Amniotic epithelial cell (primary cell): ENCODE data around the gene ZCCHC2.
A peak's percentile ranks its signal among the peaks of the same experiment; 100 is the strongest.

Experiments used
- DNase-seq: peaks from one replicate; pipeline ENCODE4 v3.0.0-alpha.2; 2010; ENCODE audit warnings: low read depth

ZCCHC2 gene

DNA sequence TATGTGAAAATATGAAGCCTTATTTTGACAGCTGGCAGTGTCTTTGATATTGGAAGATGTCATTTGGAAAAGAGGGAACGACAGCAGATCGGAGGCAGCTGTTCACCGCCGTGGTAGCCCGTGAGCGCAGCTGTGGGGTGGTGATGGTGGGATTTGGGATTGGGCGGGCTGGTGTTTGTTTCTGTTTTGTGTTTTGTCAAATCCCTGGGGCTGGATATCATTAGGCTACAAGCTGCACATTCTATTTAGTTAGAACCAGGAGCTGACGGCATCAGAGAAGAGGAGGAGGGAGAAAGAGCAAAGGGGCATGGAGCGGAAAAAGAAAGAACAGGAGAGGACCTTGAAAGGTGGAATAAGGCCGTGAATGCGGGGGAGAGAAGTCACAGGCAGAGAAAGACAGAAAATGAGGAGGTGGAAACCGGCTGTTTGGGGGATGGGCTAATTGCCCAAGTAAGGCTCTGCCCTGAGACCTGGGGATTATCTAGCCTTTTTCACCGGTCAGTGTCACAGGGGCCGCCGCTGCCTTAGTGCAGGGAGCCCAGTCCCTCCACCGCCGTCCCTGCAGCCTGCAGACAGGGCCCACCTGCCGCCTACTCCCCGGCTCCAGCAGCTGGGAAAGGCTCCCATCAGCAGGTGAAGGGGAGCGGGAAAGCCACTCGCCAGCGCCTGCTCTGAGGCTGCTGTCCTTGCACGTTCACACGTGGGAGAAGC, 88.0 kb downstream of the ZCCHC2 start:
- peak; percentile 12 for DNase-seq

DNA sequence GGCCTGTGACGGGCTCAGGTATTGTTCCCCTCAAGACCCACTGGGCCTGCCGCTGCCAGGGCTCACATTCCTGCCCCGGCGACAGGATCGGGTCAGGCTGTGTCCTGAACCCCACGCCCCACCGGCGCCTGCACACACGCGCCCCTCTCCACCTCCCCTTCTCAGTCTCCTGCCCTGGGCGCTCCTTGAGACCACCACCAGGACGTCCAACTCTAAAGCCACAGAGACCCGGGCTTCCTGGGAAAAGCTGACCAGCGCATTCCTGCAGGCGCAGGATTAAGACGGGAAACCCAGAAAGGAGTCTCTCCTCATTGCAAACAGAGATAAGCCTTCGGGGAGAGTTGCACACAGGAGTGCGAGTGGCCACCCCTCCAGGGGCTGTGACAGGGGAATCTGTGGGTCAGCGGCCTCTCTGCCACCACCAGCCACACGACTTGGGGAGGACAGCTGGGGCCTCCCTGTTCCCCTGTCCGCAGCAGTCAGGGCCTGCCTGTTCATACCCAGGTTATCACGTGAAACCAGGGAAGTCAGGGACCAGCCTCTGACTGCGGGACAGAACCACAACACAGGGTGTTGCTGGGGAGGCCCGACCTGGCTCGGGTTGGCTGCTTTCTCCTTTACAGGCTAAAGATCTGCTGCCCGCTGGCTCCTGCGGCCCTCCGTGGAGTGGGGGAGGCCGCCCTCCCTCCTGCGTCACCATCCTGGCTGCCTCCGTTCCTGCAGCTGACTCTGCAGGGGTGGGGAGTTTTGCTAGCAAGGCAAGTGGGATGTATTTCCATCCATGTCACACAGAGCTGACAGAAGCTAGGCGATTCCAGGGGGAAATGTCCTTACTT, 88.8 kb downstream of the ZCCHC2 start:
- peak; percentile 11 for DNase-seq

DNA sequence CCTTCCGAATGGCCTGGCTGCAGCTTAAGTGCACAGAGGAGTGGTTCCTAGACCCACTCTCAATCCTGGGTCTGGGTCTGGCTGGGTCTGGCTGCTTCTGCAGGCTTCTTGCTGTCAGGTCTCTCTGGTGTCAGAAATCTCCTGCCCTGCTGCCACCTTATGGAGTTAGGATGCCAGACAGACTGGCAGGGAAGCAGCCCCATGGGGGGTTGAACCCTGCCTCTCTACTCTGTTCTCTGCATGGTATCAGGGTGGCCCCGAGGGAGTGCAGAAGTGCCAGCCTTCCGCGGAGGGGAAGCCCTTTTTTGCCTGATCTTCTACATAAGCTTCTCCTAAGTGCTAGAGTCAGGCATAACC, 89.4 kb downstream of the ZCCHC2 start:
- DNase-seq: no peak

DNA sequence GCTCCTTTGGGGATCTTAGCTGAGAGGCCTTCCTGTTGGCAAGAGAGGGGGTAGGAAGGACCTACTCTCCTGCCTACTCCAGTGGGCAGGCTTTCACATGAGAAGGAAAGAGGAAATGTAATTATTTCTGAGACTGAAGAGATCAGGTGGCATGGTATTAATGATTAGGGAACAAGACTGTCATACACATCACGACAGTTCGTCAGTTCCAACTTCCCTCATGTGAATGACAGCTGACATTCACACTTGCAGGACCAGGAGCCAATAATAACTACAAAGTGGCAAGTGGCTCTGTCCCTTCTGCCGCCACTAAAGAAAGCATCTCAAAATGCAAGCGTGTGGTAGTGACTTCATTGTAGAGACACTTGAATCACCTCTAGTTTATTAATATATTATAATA, 90.0 kb downstream of the ZCCHC2 start:
- DNase-seq: no peak

DNA sequence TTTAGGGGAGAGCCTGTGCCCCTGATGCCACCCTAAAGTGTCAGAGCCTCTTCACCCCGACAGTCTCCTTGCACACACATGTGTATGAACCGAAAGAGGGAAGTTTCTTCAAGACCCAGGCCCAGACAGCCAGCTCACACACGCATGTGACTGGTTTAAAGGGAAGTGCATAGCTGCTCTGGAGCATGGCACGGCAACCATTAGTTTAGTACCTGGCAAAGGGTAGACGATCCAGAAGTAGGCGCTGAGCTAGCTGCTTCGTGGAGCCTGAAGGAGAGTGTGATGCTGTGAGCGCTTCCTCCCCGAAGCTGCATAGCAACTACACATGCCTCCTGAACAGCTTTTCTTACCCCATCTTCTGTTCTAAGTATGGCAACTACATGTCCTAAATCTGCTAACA, 91.7 kb downstream of the ZCCHC2 start:
- no peak for DNase-seq

DNA sequence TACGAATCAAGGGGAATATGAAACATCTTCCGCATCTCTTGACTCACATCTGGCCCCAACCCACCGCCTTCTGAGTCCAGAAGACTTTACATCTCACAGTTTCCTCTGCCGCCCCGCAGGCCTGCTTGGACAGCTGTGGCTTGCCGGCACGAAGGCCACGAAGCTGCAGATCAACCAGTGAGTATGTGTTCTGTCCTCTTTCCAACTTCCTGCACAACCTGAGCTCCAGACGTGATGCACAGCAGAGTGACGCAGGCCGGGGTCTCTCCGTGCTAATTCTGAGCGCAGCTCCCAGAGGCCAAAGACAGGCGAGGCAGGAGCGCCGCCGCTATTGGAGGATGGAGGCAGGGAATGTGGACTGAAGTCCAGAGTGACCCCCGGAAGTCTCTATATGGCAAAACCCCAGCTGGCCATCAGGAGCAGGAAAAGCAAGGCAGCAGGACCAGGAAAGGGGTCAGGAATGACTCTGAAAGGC, 93.5 kb downstream of the ZCCHC2 start:
- no peak for DNase-seq

DNA sequence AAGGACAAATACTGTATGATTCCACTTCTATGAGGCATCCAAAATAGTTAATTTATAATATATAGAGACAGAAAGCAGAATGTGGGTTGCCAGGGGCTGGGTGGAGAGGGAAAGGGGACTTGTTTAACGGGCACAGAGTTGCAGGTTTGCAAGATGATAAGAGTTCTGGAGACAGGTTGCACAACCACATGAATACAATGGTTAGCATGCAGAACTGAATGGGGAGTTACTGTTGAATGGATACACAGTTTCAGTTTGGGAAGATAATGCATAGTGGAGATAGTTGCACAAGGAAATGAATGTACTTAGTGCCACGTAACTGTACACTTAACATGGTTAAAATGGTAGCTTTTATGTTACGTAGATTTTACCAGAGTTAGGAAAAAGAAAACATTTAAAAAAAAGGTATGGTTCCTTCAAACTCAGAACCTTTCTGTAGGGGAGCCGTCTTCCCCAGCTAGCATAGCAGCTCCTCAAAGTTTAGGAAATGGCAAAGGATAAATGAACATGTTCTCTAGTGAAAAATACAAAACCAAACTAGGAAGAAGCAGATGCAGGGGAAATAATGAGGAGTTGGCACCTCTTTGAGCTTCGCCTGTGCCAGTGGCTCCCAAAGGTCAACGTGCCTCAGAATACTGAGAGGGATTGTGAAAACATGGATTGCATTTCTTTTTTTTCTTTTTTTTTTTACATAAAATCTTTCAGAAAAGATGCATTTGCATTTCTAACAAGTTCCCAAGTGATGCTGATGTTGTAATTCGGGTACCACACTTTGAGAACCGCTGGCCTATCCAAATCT, 95.2 kb downstream of the ZCCHC2 start:
- peak; percentile 21 for DNase-seq

DNA sequence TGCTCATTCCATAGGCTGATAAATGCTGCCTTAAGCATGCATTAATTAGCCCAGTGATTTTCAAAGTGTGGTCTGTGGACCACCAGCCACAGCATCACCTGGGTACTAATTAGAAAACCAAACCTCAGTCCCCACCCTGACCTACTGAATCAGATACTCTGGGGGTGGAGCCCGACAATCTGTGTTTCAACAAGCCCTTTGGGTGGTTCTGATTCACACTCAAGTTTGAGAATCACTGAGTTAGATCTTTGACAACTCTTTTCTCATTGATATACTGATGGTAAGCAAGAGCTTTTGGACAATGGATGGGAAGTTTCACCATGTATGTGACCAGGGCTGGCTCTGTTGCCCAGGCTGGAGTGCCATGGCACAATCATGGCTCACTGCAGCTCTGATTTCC, 95.9 kb downstream of the ZCCHC2 start:
- DNase-seq: no peak

DNA sequence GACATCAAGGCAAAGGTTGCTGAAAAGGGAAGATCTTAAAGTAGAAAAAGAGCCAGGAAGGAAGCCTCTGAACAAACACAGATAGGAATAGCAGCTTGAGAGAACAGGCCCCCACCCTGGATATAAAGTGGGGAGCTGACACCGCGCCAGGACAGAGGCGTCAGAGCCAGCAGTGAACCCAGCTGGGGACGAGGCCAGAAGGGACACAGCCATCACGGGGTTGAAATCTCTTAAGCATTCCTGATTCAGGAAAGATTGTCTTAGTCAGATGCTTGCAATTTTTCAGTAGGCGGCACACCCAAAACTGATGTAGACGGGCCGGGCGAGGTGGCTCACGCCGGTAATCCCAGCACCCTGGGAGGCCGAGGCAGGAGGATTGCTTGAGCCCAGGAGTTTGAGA, 98.7 kb downstream of the ZCCHC2 start:
- DNase-seq: no peak

DNA sequence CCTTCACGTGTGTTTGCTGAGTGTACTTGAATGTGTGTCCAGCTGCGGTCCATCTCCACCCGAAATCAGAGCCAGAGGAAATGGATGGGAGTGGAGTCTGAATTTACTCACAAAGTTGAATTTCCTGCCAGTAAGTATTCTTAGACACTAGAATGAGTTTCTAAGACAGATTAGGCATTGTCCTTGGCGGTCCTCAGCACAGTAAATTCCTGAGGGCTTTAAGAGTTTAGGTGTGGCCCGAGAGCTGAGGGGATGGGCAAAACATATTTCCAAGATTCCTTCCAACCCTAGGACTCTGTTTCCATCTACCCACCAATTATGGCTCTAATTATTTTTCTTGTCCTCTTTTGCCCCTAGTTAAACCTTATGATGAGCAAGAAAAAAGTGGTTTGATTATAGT, 102.2 kb downstream of the ZCCHC2 start:
- no peak for DNase-seq
